Measurements from ENCODE around the gene FAT3.

DNA sequence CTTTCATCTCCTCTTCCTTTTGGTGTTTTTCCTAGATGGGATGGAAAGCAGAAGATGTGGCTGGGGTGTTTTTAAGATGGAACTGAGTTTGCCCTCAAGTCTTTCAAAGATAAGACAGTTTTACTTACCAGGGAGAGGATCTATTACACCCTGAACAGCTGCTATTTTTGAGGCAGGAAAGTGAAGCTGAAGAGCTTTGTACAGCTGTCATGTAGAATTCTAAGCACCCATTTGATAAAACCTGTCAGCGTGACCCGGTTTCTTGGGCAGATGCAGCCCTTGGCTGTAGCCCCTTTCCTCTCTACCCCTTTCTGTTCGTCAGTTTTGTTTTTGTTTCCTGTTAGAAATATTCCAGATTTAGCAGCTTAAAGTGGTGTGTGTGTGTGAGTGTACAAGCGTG lies 35.2 kb downstream of the FAT3 start:
- TF ChIP-seq, protein P1, sequence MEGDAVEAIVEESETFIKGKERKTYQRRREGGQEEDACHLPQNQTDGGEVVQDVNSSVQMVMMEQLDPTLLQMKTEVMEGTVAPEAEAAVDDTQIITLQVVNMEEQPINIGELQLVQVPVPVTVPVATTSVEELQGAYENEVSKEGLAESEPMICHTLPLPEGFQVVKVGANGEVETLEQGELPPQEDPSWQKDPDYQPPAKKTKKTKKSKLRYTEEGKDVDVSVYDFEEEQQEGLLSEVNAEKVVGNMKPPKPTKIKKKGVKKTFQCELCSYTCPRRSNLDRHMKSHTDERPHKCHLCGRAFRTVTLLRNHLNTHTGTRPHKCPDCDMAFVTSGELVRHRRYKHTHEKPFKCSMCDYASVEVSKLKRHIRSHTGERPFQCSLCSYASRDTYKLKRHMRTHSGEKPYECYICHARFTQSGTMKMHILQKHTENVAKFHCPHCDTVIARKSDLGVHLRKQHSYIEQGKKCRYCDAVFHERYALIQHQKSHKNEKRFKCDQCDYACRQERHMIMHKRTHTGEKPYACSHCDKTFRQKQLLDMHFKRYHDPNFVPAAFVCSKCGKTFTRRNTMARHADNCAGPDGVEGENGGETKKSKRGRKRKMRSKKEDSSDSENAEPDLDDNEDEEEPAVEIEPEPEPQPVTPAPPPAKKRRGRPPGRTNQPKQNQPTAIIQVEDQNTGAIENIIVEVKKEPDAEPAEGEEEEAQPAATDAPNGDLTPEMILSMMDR (IDR thresholded peaks at IDR 0.05): no peak
- TF ChIP-seq POLR2A (IDR thresholded peaks at IDR 0.05): no peak

All from esophagus squamous epithelium (tissue), 4 donors.